Stomach (tissue), 9 donors: ENCODE data around the gene PKDCC. TPM values are rescaled to one million over a fixed set of nuclear protein-coding genes. Genes with fewer than 3 reads are reported as not detected.
A peak's percentile ranks its signal among the peaks of the same experiment; 100 is the strongest.
"Not testable (repeated sequence)": the region's sequence is repeated elsewhere in the genome, so short reads cannot be mapped to it uniquely, and the experiment has no call there.

Experiments
- DNase-seq, 2 donors: peaks; one replicate each; pipeline versions ENCODE4 v3.0.0 to v3.0.0-alpha.2; 2013 to 2019
- H3K27ac ChIP-seq, 5 donors: fragments of 200-600 bp in 4 of 5; sonication (generic) in 4 of 5; one replicate each; pipeline ENCODE4 v1.5.1; 2013 to 2019; ENCODE audit warnings: mild to moderate bottlenecking in 1 of 5, moderate library complexity in 1 of 5
- H3K27me3 ChIP-seq, 3 donors: fragments of 200-600 bp; sonication (generic); one replicate each; pipeline ENCODE4 v1.5.1; 2017 to 2019; ENCODE audit warnings: mixed run types in 1 of 3
- H3K36me3 ChIP-seq, 4 donors: fragments of 200-600 bp; sonication (generic); 1 replicate in 3 of 4; 2 replicates in 1 of 4; pipeline ENCODE4 v1.5.1; 2016 to 2019
- H3K4me1 ChIP-seq, 4 donors: fragments of 200-600 bp; sonication (generic); one replicate each; pipeline ENCODE4 v1.5.1; 2016 to 2019
- H3K4me3 ChIP-seq, 4 donors: fragments of 200-600 bp; sonication (generic) in 3 of 4; one replicate each; pipeline ENCODE4 v1.5.1; 2016 to 2019; ENCODE audit warnings: mild to moderate bottlenecking in 1 of 4
- H3K9me3 ChIP-seq, 4 donors: fragments of 200-600 bp; sonication (generic); one replicate each; pipeline ENCODE4 v1.5.1; 2016 to 2019
- CTCF ChIP-seq, 7 experiments: fragments of 450-650 bp in 4 of 7; fragments of 200-600 bp in 3 of 7; sonication (generic) in 3 of 7; IDR thresholded peaks; one replicate each; pipeline ENCODE4 v1.5.1; 2016 to 2019; ENCODE audit warnings: antibody characterized with exemption in 7 of 7, control low read depth in 2 of 7, mild to moderate bottlenecking in 1 of 7
- EP300 ChIP-seq: sonication (generic); formaldehyde crosslinking; IDR thresholded peaks from one replicate; pipeline ENCODE4 v1.6.1; 2017; ENCODE audit warnings: antibody characterized with exemption
- POLR2A ChIP-seq, 4 donors: fragments of 450-650 bp; IDR thresholded peaks; one replicate each; pipeline ENCODE4 v1.6.1; 2016; ENCODE audit warnings: antibody characterized with exemption in 4 of 4, control low read depth in 2 of 4, mild to moderate bottlenecking in 1 of 4, moderate library complexity in 1 of 4
- POLR2AphosphoS5 ChIP-seq, 3 donors: sonication (generic); formaldehyde crosslinking; IDR thresholded peaks; one replicate each; pipeline ENCODE4 v1.6.1; 2016; ENCODE audit warnings: antibody characterized with exemption in 3 of 3
- WGBS, 5 donors: extraction: QIAGEN DNeasy Blood & Tissue Kit in 3 of 5; methylation state at CpG; one replicate each; pipeline versions ENCODE4 v1.1.5 to v1.1.7; 2013 to 2018; 5-methylcytosine and 5-hydroxymethylcytosine counted together
- intact Hi-C: fragments of 100-400 bp; cut with DNase I; formaldehyde crosslinking; loops from one replicate; pipeline ENCODE4 v1.15.1; 2023; ENCODE audit warnings: low total_unique reads
- polyA plus RNA-seq, 3 donors: library from polyadenylated mRNA; stranded (reverse); fragments of 200-250 nt; gene quantifications; one replicate each; pipeline ENCODE4 v1.2.3, GENCODE V29; 2013
- total RNA-seq, 5 donors: library from RNA; depleted of rRNA; stranded (reverse); fragments of >200 nt; gene quantifications; one replicate each; pipeline versions ENCODE4 v1.1.0 to v1.2.3, GENCODE V29; 2014 to 2016
- donor health status: healthy with polysubstance abuse.
- donor health status: Bipolar disorder and iron deficiency.
- donor health status: healthy.

PKDCC gene
- total and polyA plus RNA-seq, 8 donors, result 15.4 to 176 (median 50.9) TPM

GRCh38 chr2:42064417-42064942 is 16.7 kb downstream of the PKDCC start:
- H3K9me3 ChIP-seq, result no peaks in the 10 kb centered on the region
- intact Hi-C loops, result no loop called here
- peaks cover 15 to 56% (median 40%) of the 10 kb centered on the region in 4 donors for H3K4me1 ChIP-seq
- peak; percentile 54 for TF ChIP-seq EP300
- no peak for TF ChIP-seq POLR2A (IDR thresholded peaks at IDR 0.05)
- TF ChIP-seq POLR2AphosphoS5 (IDR thresholded peaks at IDR 0.05), result peak in 2 of 3 donors; percentile 78 to 79
- TF ChIP-seq CTCF (IDR thresholded peaks at IDR 0.05), result no peak
- no peak overlapping the region for H3K4me3 ChIP-seq
- peak in 1 of 2 donors; percentile 71 for DNase-seq
- peak overlapping the region in 4 of 5 donors; percentile 20 to 73 (median 64) for H3K27ac ChIP-seq
- 21 to 42% (median 30%) methylated on average over 8 of the region's 8 CpGs for WGBS, 5 donors
- H3K27me3 ChIP-seq, result no peaks in the 10 kb centered on the region
- peaks cover 0 to 3% (median 1%) of the 10 kb centered on the region in 4 donors for H3K36me3 ChIP-seq

- H3K36me3 ChIP-seq, result not testable (repeated sequence)
Measured at GRCh38 chr2:42065753-42066152, 17.9 kb downstream of the PKDCC start.

GRCh38 chr2:42067001-42067400 is 19.2 kb downstream of the PKDCC start:
- intact Hi-C loops, H3K4me3 ChIP-seq, DNase-seq, H3K27ac ChIP-seq, H3K36me3 ChIP-seq, H3K9me3 ChIP-seq, H3K27me3 ChIP-seq: not testable (repeated sequence)
- 96 to 97% (median 96%) methylated on average over 9 of the region's 9 CpGs for WGBS, 5 donors
- peaks cover 9 to 32% (median 20%) of the 10 kb centered on the region in 4 donors for H3K4me1 ChIP-seq

More at GRCh38 chr2:42065753-42066152, 17.9 kb downstream of the PKDCC start:
- H3K9me3 ChIP-seq, intact Hi-C loops, H3K27ac ChIP-seq, H3K27me3 ChIP-seq, H3K4me3 ChIP-seq, DNase-seq: not testable (repeated sequence)
- H3K4me1 ChIP-seq, result peaks cover 15 to 43% (median 29%) of the 10 kb centered on the region in 4 donors
- WGBS, 5 donors, result 96 to 98% (median 97%) methylated on average over 5 of the region's 5 CpGs

GRCh38 chr2:42067521-42067920 is 19.7 kb downstream of the PKDCC start:
- Histone ChIP-seq H3K4me3 (no peak overlapping the region), H3K27ac (no peak overlapping the region), H3K4me1 (peaks cover 13 to 32% (median 24%) of the 10 kb centered on the region in 4 donors), H3K27me3 (no peaks in the 10 kb centered on the region), H3K9me3 (no peaks in the 10 kb centered on the region), H3K36me3 (no peaks in the 10 kb centered on the region)
- DNase-seq, result no peak
- WGBS, 5 donors, result 78 to 96% (median 94%) methylated on average over 8 of the region's 8 CpGs
- TF ChIP-seq EP300, result no peak
- TF ChIP-seq POLR2AphosphoS5 (IDR thresholded peaks at IDR 0.05), result no peak
- intact Hi-C loops, result no loop called here

- no peak for DNase-seq
- intact Hi-C loops, result no loop called here
- Histone ChIP-seq H3K4me1 (peaks cover 17 to 31% (median 23%) of the 10 kb centered on the region in 4 donors), H3K27me3 (no peaks in the 10 kb centered on the region), H3K4me3 (no peak overlapping the region), H3K36me3 (no peaks in the 10 kb centered on the region), H3K9me3 (no peaks in the 10 kb centered on the region), H3K27ac (no peak overlapping the region)
- peak in 1 of 3 donors; percentile 36 for TF ChIP-seq POLR2AphosphoS5 (IDR thresholded peaks at IDR 0.05)
- TF ChIP-seq CTCF (IDR thresholded peaks at IDR 0.05), result no peak
- 67 to 77% (median 74%) methylated on average over 13 of the region's 13 CpGs for WGBS, 5 donors
Measured at GRCh38 chr2:42068571-42069178, 20.9 kb downstream of the PKDCC start.

GRCh38 chr2:42069568-42069967 is 21.7 kb downstream of the PKDCC start:
- no peak for TF ChIP-seq EP300
- no peak for TF ChIP-seq POLR2AphosphoS5 (IDR thresholded peaks at IDR 0.05)
- no peak for TF ChIP-seq POLR2A (IDR thresholded peaks at IDR 0.05)
- TF ChIP-seq CTCF (IDR thresholded peaks at IDR 0.05), result no peak
- intact Hi-C loops, result no loop called here
- peaks cover 9 to 22% (median 19%) of the 10 kb centered on the region in 4 donors for H3K4me1 ChIP-seq
- no peak overlapping the region for H3K27ac ChIP-seq
- no peaks in the 10 kb centered on the region for H3K27me3 ChIP-seq
- DNase-seq, result no peak
- no peaks in the 10 kb centered on the region for H3K36me3 ChIP-seq
- no peaks in the 10 kb centered on the region for H3K9me3 ChIP-seq
- no peak overlapping the region for H3K4me3 ChIP-seq
- WGBS, 5 donors, result 72 to 91% (median 90%) methylated on average over 2 of the region's 2 CpGs
